Muscle of leg (tissue), 11 donors: ENCODE results near the gene PRKD1. TPM values are rescaled to one million over a fixed set of nuclear protein-coding genes. Genes with fewer than 3 reads are reported as not detected.
A peak's percentile ranks its signal among the peaks of the same experiment; 100 is the strongest.

Experiments
- DNase-seq: peaks from one replicate; pipeline ENCODE4 v3.0.0; 2013
- H3K27ac ChIP-seq: one replicate; pipeline ENCODE4 v1.5.1; 2013; ENCODE audit warnings: mild to moderate bottlenecking, low read length, control low read depth
- H3K27me3 ChIP-seq: one replicate; pipeline ENCODE4 v1.6.1; 2013; ENCODE audit warnings: low read length; ENCODE audit not compliant: control insufficient read depth, insufficient read depth
- H3K36me3 ChIP-seq: one replicate; pipeline ENCODE4 v1.6.1; 2013; ENCODE audit warnings: low read length; ENCODE audit not compliant: control insufficient read depth, insufficient read depth
- H3K4me1 ChIP-seq: one replicate; pipeline ENCODE4 v1.6.1; 2013; ENCODE audit warnings: low read length; ENCODE audit not compliant: control insufficient read depth, insufficient read depth
- H3K4me3 ChIP-seq: one replicate; pipeline ENCODE4 v1.5.1; 2013; ENCODE audit warnings: low read length, control low read depth
- H3K9me3 ChIP-seq: replicated peaks from 2 replicates; pipeline ENCODE4 v1.6.1; 2013; ENCODE audit warnings: low read depth, low read length; ENCODE audit not compliant: control insufficient read depth
- WGBS: methylation state at CpG from one replicate; pipeline ENCODE4 v1.1.5; 2013; ENCODE audit warnings: missing lambda C conversion rate; ENCODE audit not compliant: insufficient coverage; 5-methylcytosine and 5-hydroxymethylcytosine counted together
- polyA plus RNA-seq, 8 donors: library from polyadenylated mRNA; unstranded; fragments of 120-200 nt; gene quantifications; one replicate each; pipeline versions ENCODE4 v1.2.1 to v1.2.3, GENCODE V29; 2013; ENCODE audit warnings: inconsistent platforms in 1 of 8, low replicate concordance in 1 of 8; ENCODE audit not compliant: insufficient read length in 8 of 8, insufficient read depth in 1 of 8
- total RNA-seq: library from RNA; stranded (reverse); fragments of 120-200 nt; gene quantifications from one replicate; pipeline ENCODE4 v1.2.4, GENCODE V29; 2013

The PRKD1 gene
- total and polyA plus RNA-seq, 9 donors: 14.0 to 31.2 (median 22.4) TPM

DNA sequence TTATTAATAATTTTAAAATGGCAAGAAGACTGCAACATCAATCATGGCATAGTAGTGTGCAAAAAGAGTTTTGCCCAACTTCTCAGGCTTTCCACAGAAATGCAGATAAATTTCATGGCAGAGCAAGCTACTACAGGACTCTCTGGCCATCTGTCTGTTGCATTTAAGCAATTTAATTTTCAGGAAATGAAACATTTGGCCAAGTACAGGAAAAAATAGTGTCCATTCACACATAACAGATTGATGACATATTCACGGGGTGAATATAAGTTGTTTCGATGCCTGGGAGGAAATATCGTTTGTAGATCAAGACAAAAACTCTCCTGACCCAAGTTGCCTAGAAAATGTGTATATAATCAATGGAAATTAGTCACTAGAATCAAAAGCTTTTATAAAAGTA, 324.0 kb downstream of the PRKD1 start:
- no peak overlapping the region for H3K4me3 ChIP-seq
- no CpG with 5 or more reads among the region's 3 CpGs for WGBS
- no peak overlapping the region for H3K27ac ChIP-seq
- H3K27me3 ChIP-seq: no peaks in the 10 kb centered on the region
- no peaks in the 10 kb centered on the region for H3K9me3 ChIP-seq
- no peaks in the 10 kb centered on the region for H3K36me3 ChIP-seq
- DNase-seq: peak; percentile 62
- no peaks in the 10 kb centered on the region for H3K4me1 ChIP-seq

DNA sequence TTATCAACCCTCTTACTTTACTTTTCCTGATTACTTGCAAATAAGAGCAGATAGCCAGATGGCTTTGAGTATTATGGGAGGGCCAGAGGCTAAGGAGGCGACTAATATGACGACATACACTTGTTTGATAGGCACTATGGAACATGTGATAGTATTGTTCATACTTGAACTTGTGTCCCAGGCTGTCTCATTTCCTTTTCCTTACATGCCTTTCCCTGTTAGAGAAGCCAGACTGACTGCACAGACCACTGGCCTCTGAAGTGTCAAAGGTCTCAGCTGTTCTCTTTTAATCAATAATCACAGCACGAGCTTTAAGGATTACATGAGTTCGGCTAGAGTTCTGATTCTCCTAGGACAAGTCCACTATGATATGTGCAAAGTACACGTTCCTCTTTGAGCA, 326.0 kb downstream of the PRKD1 start:
- no CpG with 5 or more reads among the region's 5 CpGs for WGBS
- Histone ChIP-seq H3K27me3 (no peaks in the 10 kb centered on the region), H3K4me1 (no peaks in the 10 kb centered on the region), H3K9me3 (no peaks in the 10 kb centered on the region), H3K36me3 (no peaks in the 10 kb centered on the region), H3K4me3 (no peak overlapping the region), H3K27ac (no peak overlapping the region)
- no peak for DNase-seq

DNA sequence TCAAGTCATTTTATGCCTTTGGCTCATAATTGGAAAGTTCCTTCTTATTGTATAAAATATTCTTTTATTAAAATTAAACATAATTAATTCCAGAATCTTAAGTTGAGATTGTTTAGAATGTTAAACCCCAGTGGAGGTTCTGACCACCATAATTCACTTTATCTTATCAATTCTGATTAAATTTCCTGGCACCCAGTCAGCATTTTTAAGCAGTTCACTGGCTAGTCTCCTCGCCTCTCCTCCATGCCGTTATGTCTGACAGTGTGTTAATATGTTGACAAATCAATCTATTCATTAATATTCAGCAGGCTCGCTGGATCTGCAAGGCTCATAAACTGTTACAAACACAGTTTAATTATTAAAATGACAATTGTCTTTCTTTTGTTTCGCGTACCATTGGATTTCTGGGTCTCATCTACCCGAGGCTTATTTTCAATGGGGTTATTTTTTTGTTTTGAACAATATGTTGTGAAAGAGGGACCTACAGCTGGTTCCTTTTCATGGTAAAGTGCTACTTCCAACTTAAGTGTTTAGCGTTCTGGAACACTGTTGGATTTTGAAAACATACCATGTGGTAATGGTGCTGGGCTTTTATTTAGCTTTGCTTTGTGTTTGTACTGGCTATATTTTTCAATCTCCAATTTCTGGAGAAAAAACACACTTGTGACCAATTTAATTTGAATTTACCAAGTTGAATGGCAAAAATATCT, 339.7 kb downstream of the PRKD1 start:
- H3K36me3 ChIP-seq: no peaks in the 10 kb centered on the region
- peaks cover 3% of the 10 kb centered on the region for H3K4me1 ChIP-seq
- no peak overlapping the region for H3K27ac ChIP-seq
- H3K4me3 ChIP-seq: no peak overlapping the region
- H3K27me3 ChIP-seq: no peaks in the 10 kb centered on the region
- DNase-seq: no peak
- H3K9me3 ChIP-seq: no peaks in the 10 kb centered on the region
- WGBS: no CpG with 5 or more reads among the region's 7 CpGs

DNA sequence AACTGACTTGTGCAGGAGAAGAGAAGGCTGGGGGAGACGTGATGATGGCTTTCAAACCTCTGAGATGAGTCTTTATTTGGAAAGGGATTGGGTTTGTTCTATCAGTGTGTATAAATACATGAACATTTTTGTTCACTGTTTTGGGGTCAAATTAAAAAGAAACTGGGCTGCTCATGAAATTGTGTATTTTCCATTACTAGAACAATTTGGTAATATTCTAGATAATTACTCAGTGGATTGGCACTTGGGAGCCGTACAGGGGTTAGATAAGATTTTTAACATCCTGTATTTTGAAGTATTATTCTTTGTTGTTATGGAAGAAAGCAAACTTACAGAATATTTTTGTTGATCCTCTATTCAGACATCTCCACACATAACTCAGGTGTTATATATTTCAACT, 340.6 kb downstream of the PRKD1 start:
- no peaks in the 10 kb centered on the region for H3K27me3 ChIP-seq
- WGBS: no CpG with 5 or more reads among the region's 2 CpGs

DNA sequence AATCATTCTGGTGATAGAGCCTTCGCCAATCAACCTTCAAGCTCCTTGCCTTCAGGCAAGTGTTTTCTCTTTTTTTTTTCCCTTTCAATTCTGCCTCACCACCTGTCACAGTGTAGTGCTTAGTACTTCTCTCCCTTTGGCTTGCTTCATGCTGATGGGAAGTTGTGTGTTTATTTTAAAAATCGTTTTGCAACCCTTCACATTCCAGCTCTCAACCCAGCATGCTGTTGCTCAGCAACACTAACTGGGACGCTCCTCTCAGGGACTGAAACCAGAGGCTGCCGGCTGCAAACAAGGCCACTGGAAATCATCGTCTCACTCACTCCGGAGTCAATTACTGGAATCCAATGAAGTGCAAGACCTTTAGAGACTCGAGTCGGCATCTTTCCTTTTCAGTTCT, 342.7 kb downstream of the PRKD1 start:
- Histone ChIP-seq H3K4me3 (no peak overlapping the region), H3K4me1 (peaks cover 3% of the 10 kb centered on the region), H3K9me3 (no peaks in the 10 kb centered on the region), H3K36me3 (no peaks in the 10 kb centered on the region), H3K27me3 (no peaks in the 10 kb centered on the region), H3K27ac (peak overlapping the region; percentile 32)
- DNase-seq: peak; percentile 89
- WGBS: 10% methylated on average over 2 of the region's 8 CpGs

More for the DNA sequence above, 340.6 kb downstream of the PRKD1 start:
- no peak for DNase-seq
- Histone ChIP-seq H3K9me3 (no peaks in the 10 kb centered on the region), H3K36me3 (no peaks in the 10 kb centered on the region), H3K4me1 (peaks cover 3% of the 10 kb centered on the region), H3K27ac (no peak overlapping the region), H3K4me3 (no peak overlapping the region)

DNA sequence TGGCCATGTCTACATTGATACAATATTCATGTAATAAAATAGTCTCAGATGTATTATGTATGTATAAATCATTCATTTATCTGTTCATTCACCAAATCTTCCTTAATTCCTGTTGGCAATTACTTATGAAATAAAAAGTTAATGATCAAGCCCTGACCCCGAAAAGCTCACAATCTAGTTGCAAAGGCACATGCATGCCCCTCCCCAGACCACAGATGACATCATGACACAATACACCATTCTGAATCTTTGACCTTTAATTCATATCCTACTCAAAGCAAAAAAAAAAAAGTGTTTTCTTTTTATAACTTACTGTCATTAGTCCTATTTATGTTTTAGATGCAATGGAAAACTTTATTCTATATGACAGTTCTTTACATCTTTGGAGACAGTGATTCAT, 346.9 kb downstream of the PRKD1 start:
- Histone ChIP-seq H3K27ac (no peak overlapping the region), H3K36me3 (no peaks in the 10 kb centered on the region), H3K4me3 (no peak overlapping the region), H3K27me3 (no peaks in the 10 kb centered on the region), H3K4me1 (peaks cover 3% of the 10 kb centered on the region), H3K9me3 (no peaks in the 10 kb centered on the region)
- no CpG with 5 or more reads among the region's 1 CpG for WGBS
- no peak for DNase-seq

DNA sequence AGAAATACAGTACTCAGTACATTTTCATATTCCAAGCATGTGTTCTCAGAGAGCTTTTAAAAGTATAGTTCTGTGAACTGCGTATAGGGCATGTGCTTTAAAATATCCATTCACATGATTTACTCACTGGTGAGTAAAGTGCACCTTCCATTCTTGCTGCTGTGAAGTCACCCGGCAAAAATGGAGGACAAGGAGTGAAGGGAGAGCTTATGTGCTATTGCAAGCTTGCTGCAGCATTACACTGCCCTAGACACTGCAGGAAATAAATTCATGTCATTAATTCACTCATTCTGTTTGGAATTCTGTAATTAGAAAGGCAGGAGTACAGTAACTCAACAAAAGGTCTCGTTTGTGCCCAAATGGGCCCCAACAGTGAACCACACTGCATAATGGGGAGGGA, 347.8 kb downstream of the PRKD1 start:
- peaks cover under 1% of the 10 kb centered on the region for H3K4me1 ChIP-seq
- no peak overlapping the region for H3K4me3 ChIP-seq
- DNase-seq: no peak
- no peaks in the 10 kb centered on the region for H3K36me3 ChIP-seq
- H3K27me3 ChIP-seq: no peaks in the 10 kb centered on the region
- H3K9me3 ChIP-seq: no peaks in the 10 kb centered on the region
- no peak overlapping the region for H3K27ac ChIP-seq
- WGBS: 100% methylated on average over 1 of the region's 3 CpGs

DNA sequence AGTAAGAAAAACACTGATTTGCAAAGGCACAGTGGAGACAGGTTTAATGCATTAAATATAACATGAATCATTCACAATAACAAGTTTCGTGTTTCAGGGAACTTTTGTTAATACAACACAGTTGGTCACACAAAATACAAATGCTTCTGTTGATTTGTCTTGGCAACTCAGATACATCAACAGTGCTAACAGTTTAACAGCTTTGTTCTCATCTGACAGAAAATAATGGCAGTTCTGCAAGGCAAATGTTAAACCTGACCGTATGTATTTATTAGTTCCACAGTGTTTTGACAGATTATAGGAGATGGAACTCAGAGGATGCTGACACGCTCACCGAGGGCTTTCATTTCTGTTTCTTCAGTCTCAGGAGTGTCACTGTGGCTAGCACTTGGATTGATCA, 350.7 kb downstream of the PRKD1 start:
- 100% methylated on average over 1 of the region's 4 CpGs for WGBS
- Histone ChIP-seq H3K9me3 (no peaks in the 10 kb centered on the region), H3K4me3 (no peak overlapping the region), H3K27me3 (no peaks in the 10 kb centered on the region), H3K27ac (no peak overlapping the region), H3K36me3 (no peaks in the 10 kb centered on the region), H3K4me1 (no peaks in the 10 kb centered on the region)
- DNase-seq: no peak

DNA sequence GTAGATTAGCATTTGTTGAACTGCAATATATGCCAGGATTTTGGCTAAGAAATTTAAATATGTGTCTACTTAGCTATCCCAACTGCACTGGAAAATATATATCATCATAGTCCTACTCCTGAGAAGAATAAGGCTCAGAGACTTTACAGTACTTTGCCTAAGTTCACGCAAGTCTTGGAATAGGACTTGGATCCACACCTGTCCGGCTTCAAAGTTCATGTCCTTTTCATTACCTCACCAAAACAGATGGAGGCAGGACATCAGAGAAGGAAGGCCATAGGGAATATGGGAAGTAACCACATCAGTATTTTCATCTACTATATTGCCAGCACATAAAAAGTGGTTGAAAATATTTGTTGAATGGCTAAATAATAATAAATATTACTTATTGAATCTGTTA, 358.5 kb downstream of the PRKD1 start:
- no CpG with 5 or more reads among the region's 2 CpGs for WGBS
- Histone ChIP-seq H3K36me3 (no peaks in the 10 kb centered on the region), H3K27ac (no peak overlapping the region), H3K9me3 (peaks cover 8% of the 10 kb centered on the region), H3K4me1 (no peaks in the 10 kb centered on the region), H3K27me3 (no peaks in the 10 kb centered on the region), H3K4me3 (no peak overlapping the region)
- peak; percentile 11 for DNase-seq

DNA sequence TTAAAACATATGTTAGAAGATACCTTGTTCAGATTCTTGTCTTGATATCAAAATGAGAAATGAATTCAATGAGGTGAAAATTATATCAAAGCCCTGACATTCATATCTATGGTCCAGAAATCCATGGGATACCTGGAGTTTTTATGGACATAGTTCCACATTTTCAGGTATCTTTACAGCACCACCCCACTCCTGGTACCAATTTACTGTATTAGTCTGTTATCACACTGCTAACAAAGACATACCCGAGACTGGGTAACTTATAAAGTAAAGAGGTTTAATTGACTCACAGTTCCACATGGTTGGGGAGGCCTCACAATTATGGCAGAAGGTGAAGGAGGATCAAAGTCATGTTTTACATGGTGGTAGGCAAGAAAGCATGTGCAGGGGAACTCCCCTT, 361.5 kb downstream of the PRKD1 start:
- DNase-seq: no peak
- H3K9me3 ChIP-seq: peaks cover 8% of the 10 kb centered on the region
- no CpG with 5 or more reads among the region's 1 CpG for WGBS
- H3K27me3 ChIP-seq: no peaks in the 10 kb centered on the region
- no peaks in the 10 kb centered on the region for H3K36me3 ChIP-seq
- no peak overlapping the region for H3K4me3 ChIP-seq
- H3K4me1 ChIP-seq: no peaks in the 10 kb centered on the region
- no peak overlapping the region for H3K27ac ChIP-seq

DNA sequence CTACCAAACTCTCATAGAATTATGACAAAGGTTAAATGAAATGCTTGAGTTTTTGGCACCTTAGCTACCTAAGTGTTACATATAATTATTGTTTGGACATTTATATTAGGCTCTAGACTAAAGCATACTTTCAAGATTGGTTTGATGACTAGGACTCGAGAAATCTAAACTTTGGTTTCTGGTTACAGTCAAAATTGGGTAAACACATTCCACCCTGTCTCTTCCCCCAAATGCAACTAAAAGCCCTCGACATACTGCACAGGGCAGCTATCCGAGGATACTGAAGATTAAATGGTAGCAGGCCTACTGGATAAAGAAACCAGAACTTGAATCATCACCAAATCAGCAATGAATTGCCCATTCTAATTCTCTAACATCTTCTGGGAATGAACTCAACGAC, 369.1 kb downstream of the PRKD1 start:
- H3K27ac ChIP-seq: no peak overlapping the region
- H3K4me3 ChIP-seq: no peak overlapping the region
- no peak for DNase-seq
- no peaks in the 10 kb centered on the region for H3K36me3 ChIP-seq
- no CpG with 5 or more reads among the region's 4 CpGs for WGBS
- no peaks in the 10 kb centered on the region for H3K27me3 ChIP-seq
- H3K9me3 ChIP-seq: no peaks in the 10 kb centered on the region
- H3K4me1 ChIP-seq: no peaks in the 10 kb centered on the region
